Hematopoietic multipotent progenitor cell treated with erythropoietin and hydrocortisone succinate and interleukin-3 and kit ligand, for 8 days (in vitro differentiated cells): ENCODE data around the gene MAPKAPK5.
A peak's percentile ranks its signal among the peaks of the same experiment; 100 is the strongest.
"Not testable (repeated sequence)": the region's sequence is repeated elsewhere in the genome, so short reads cannot be mapped to it uniquely, and the experiment has no call there.

Experiments used
- DNase-seq: peaks from one replicate; pipeline ENCODE4 v3.0.0-alpha.2; 2015

MAPKAPK5 gene

GRCh38 chr12:111841750-111842555 lies at the start of gene MAPKAPK5:
MAPKAPK5 (plus strand) TSS chr12:111842228; CDS start chr12:111842734, 506 bp downstream.
- peak; percentile 96 for DNase-seq

DNA sequence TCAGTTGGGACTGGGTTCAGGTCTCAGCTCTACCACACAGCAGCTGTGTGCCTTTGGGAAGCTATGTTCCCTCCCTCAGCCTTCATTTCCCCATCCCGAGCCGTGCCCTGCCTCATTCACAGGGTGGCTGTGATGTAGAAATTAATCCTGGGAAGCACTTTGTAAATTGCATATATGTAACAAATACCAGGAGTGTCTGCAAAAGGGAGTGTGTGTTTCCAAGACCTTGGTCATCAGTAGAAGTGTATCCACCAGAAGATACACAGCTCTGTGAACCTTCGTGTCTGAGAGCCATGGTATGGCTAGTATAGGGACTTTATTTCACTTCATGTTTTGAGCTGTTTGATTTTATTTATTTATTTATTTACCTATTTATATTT lies 49.2 kb upstream of the MAPKAPK5 start:
- DNase-seq, result no peak

DNA sequence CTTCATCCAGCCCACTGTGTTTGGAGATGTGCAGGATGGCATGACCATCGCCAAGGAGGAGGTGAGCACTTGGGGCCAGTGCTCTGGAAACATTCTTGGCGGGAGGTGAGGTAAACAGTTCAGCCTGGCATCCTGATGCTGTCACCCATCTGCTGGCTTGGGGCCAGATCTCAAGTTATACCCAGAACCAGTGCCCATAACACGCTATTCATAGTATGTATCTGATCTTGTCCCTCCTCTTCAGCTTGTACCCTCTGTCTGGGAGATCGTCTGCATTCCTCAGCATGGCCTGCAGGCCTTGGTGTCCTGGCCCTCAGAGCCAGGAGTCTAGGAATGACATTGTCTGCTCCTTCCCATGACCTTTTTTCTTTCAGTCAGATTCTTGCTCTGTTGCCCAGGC lies 43.8 kb upstream of the MAPKAPK5 start:
- DNase-seq, result no peak

DNA sequence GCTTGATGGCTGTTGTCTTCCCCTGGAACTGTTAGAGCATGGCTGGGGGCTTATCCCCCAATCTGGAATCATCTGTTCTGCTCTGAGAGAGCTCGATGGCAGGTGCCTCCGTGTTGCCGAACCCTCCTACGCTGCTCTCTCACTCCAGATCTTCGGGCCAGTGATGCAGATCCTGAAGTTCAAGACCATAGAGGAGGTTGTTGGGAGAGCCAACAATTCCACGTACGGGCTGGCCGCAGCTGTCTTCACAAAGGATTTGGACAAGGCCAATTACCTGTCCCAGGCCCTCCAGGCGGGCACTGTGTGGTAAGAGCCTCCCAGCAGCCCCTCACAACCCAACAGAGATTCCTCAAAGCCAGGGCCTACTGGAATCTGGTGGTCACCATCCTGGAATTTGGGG lies 42.3 kb upstream of the MAPKAPK5 start:
- DNase-seq, result no peak

DNA sequence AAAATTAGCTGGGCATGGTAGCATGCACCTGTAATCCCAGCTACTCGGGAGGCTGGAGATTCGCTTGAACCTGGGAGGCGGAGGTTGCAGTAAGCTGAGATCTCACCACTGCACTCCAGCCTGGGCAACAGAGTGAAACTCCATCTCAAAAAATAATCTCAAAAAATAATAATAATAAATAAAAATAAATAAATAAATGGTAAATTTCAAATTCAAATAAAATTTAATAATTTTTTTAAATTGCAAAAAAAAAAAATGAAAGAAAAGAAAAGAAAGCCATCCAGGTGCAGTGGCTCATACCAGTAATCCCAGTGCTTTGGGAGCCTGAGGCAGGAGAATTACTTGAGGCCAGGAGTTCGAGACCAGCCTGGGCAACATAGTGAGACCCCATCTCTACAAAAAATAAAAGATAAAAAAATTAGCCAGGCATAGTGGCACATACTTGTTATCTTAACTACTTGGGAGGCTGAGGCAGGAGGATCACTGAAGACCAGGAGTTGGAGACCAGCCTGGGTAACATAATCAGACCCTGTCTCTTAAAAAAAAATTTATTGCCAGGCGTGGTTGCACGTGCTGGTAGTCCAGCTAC lies 38.9 kb upstream of the MAPKAPK5 start:
- DNase-seq, result no peak

DNA sequence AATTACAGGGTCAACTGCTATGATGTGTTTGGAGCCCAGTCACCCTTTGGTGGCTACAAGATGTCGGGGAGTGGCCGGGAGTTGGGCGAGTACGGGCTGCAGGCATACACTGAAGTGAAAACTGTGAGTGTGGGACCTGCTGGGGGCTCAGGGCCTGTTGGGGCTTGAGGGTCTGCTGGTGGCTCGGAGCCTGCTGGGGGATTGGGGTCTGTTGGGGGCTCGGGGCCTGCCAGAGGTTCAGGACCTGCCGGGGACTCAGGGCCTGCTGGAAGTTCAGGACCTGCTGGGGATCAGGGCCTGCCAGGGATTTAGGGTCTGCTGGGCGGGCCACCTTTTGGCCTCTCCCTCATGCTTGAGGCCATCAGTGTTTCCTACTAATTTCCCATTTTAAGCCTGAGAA lies 38.2 kb upstream of the MAPKAPK5 start:
- DNase-seq, result no peak

GRCh38 chr12:111806304-111806703 lies 35.7 kb upstream of the MAPKAPK5 start:
- DNase-seq, result no peak

DNA sequence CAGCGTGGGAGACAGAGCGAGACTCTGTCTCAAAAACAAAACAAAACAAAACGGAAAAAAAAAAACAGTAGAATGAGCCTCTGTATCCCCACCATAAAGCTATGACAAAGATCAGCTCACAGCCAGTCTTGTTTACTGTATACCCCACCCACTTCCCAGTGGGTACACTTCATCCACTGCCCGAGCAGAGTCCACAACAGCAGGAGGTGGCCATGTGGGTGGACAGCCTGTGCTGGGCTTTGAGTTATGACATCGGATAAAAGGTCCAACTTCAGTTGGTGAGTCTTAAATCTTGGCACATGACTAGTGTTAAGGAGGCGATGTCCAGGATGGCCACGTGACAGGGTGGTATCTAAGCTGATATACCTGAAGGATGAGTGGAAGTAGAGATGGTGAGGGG lies 34.8 kb upstream of the MAPKAPK5 start:
- no peak for DNase-seq

DNA sequence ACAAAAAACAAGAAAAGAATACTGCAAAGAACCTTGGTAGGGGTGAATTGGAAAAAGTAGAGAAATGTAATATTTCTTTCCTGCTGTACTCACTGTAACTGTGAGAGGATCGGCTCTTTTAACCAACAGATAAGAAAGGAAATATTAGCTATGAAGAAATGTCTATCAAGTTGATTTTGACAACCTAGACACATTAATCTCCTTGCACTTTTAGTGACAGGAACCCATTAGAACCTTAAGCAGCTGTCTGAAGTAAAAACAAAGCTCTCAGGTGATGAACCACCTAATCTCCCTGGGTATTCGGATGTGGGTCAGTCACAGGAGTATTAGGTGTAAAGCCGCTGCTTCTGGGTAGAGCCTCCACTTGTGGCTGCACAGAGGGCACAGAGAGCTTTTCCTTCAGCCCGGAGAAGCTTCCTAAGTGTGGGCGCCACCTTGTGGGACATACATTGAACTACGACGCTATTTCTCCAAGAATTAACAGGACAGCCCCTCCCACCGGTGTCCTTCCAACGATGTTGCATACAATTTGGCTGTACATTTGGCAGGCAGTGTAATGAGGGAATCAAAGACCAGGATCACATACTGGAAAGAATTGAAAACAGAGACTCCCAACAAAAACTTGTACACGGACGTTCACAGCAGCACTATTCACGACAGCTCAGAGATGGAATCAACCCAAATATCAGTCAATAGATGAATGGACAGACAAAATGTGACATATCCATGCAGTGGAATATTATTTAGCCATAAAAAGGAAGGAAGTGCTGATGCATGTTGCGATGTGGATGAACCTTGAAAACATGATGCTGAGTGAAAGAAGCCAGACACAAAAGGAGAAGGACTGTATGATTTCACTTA lies 28.9 kb upstream of the MAPKAPK5 start:
- peak; percentile 89 for DNase-seq

GRCh38 chr12:111816065-111816615 lies 25.9 kb upstream of the MAPKAPK5 start:
- no peak for DNase-seq

DNA sequence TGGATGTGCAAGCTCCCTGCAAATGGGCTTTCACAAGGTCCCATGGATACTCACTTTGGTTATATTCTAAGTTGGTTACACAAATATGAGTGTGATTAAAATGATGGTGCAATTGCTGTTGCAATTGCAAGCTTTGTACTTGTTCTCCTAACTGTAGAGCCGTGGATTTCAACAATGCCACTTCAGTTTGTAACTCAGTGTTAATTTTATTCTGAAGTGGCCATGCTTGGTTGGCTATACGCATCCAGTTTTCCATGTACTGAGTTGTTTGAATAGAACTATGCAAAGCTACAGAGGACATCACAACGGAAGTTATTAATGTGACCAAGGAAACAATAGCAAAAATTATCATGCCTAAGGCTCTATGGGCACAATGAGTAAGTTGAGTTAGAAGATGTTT lies 25.1 kb upstream of the MAPKAPK5 start:
- DNase-seq, result not testable (repeated sequence)

DNA sequence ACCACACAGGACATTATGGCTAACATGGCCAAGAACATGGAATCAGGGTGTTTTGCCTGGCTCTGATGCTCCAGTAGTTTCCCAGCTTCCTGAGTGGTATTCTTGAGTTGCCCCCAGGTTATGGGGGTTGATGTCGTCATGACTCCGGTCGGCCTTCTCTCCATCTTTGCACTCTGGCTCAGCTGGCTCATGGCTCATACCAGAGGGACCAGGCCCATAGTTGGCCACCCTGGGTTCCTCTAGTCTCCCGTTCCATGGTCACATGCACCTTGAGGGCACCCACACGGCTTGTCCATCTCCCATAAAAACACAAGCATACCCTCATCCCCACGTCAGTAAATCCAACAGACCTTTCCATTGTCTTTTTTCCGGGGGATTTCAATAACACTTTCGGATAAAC lies 23.7 kb upstream of the MAPKAPK5 start:
- DNase-seq, result no peak

GRCh38 chr12:111819191-111820158 lies 22.6 kb upstream of the MAPKAPK5 start:
- no peak for DNase-seq

GRCh38 chr12:111820828-111821227 lies 21.2 kb upstream of the MAPKAPK5 start:
- not testable (repeated sequence) for DNase-seq

DNA sequence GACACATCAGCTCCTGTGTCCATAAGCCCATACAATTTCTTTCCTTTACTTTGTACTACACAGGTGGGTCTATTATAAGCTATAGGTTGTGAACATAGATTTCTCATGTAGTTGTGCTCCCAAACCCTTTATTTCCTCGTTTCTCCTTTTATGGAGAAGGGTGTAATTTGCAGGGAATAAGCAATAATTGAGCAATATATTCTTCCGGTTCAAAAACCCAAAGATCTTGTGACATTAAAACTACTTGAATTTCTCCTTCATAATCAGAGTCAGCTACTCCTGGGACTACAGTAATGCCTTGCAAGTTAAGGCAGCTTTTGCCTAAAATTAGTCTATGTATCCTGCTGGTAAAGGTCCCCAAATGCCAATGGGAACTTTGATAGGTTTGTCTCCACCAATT lies 19.1 kb upstream of the MAPKAPK5 start:
- DNase-seq, result no peak

- no peak for DNase-seq
These were observed 18.1 kb upstream of the MAPKAPK5 start for GRCh38 chr12:111823891-111824290.

- DNase-seq, result peak; percentile 31
These were observed 17.7 kb upstream of the MAPKAPK5 start for GRCh38 chr12:111824312-111824711.

DNA sequence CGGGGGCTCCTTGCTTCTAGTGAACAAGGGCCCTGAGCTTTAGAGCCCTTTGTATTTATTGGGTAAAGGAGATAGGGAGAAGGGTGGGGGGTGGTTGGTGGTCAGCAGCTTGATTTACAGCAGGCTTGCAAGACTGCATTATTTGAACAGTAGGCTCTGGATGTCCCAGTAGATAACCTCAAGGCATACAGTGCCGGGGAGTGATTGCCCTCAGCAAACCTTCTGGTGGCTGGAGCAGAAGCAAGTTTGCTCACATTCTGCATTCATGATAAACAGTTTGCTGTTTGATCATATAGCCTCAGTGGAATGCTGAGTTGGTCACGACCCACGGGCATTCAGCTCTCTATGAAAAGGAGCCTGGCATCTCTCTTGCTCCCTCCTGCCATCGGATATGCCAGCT lies 16.5 kb upstream of the MAPKAPK5 start:
- no peak for DNase-seq

DNA sequence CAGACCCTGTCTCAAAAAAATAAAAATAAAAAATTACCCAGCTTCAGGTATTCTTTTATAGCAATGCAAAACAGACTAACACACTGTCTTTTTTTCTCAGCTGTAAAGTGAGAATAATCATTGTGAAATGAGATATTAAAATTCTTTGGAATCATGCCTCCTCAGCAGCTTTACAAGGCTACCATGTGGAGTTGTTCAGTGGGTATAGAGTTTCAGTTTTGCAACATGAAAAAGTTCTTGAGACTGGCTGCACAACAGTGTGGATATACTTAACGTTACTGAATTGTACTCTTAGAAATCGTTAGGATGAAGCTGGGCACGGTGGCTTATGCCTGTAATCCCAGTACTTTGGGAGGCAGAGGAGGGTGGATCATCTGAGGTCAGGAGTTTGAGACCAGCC lies 15.7 kb upstream of the MAPKAPK5 start:
- no peak for DNase-seq

DNA sequence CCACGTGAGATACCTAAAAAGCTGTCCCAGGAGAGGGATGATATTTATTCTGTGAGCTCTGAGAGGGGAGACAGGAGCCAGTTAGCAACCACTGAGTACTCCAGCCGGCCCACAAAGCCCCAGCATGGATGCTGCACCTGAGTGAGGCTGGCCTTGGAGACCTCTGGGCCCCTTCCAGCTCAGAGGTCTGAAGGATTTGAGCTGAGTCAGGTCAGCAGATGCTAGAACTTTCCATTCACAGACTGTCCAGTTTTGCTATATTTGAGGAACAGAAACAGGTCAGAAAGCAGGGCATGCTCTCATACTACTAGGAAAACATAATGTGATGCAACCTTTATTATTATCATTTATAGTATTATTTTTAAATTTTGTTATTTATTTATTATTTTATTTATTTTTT lies 15.0 kb upstream of the MAPKAPK5 start:
- DNase-seq, result no peak

DNA sequence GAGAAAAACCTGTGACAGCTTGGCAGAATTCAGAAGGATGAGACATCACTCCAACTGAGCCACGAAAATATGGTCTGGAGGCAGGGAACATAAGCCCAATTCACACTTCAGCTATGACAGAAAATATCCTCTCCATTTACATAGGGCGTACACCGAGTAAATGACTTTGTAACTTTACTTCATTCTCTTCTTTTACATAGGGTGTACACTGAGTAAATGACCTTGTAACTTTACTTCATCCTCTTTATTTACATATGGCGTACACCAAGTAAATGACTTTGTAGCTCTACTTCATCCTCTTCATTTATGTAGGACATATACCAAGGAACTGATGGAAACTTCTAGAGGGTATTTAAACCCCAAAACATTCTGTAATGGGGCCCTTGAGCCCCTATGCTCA lies 14.1 kb upstream of the MAPKAPK5 start:
- no peak for DNase-seq

DNA sequence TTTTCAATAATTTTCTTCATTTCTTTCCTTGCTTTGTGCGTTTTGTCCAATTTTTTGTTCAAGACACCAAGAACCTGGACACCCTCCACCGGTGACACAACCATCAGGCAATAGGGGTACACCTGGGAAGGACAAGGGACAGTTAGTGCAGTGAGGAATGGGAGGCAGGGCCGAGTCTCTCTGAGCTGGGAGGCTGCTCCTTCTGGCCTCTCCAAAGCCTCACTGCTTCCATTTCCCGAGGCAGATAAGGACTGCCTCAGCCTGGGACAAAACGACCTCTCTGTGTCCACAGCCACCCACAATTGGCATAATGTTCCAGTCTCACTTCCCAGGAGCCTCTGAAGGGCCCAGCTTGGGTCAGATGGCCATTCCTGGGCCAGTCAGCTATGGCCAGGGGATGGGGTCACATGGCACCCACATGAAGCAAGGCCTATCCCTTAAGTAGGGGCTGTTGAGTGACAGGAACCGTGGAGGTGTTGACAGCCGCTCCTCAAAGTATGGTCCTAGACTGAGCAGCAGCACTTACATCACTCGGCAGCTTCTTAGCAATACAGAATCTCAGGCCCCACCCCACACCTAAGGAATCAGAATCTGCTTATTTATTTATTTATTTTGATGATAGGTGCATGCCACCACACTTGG lies 13.6 kb upstream of the MAPKAPK5 start:
- DNase-seq, result no peak
